Measurements from ENCODE around the gene NAT10.
"Not testable (repeated sequence)": the region's sequence is repeated elsewhere in the genome, so short reads cannot be mapped to it uniquely, and the experiment has no call there.

- TF ChIP-seq POLR2A, CTCF (IDR thresholded peaks at IDR 0.05): not testable (repeated sequence)
These were observed 10.5 kb upstream of the NAT10 start for GRCh38 chr11:34094900-34095299.
